GM12892 (cell line): ENCODE results near the gene LSM14A.

Source experiments
- POLR2A ChIP-seq: IDR thresholded peaks from 2 replicates; pipeline ENCODE4 v1.6.1; 2011; ENCODE audit warnings: low read depth, low read length, control low read depth
- POLR2AphosphoS5 ChIP-seq: IDR thresholded peaks from 2 replicates; pipeline ENCODE4 v1.6.1; 2011; ENCODE audit warnings: low read depth, low read length, control low read depth

DNA sequence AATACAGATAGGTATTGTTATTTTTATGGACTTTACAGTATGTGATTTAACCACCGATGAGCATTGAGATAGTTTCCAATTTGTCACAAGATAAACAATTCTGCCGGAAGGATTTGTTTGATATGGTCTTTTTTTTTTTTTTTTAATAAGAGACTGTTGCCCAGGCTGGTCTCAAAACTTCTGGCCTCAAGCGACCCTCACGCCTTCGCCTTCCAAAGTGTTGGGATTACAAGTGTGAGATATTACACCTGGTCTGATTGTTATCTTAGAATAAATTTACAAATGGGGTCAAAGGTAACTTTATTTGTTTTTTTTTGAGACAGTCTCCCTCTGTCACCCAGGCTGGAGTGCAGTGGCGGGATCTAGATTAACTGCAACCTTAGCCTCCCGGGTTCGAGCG, 83.2 kb downstream of the LSM14A start:
- TF ChIP-seq POLR2AphosphoS5 (no peak), POLR2A (no peak)
